Activated naive CD8-positive, alpha-beta T cell treated with anti-CD3 and anti-CD28 coated beads, Interleukin-2, amount 10 ng/mL, durations not matched to agents 7 days and 5 days (primary cell): ENCODE data around the gene ASXL1. TPM values are rescaled to one million over a fixed set of nuclear protein-coding genes. Genes with fewer than 3 reads are reported as not detected.

ENCODE experiments used
- ATAC-seq: fragments of 150-1000 bp; cut with Tn5 transposase; one replicate; pipeline ENCODE4 v1.10.0; 2021; ENCODE audit warnings: low read depth, moderate library complexity
- POLR2A ChIA-PET: fragments of 350-600 bp; sonication (Branson Sonifier 250); formaldehyde crosslinking; loops from one replicate; lab custom pipeline; 2021; ENCODE audit warnings: antibody characterized with exemption; lab: Charles Lee
- DNase-seq: peaks from one replicate; pipeline ENCODE4 v3.0.0; 2021
- H3K27ac Mint-ChIP-seq: one replicate; pipeline ENCODE4 v1.8.0; 2022; ENCODE audit warnings: mild to moderate bottlenecking, mixed read lengths
- H3K27me3 Mint-ChIP-seq: one replicate; pipeline ENCODE4 v1.8.0; 2022; ENCODE audit warnings: mild to moderate bottlenecking, moderate library complexity, mixed read lengths
- H3K36me3 Mint-ChIP-seq: one replicate; pipeline ENCODE4 v1.8.0; 2021; ENCODE audit warnings: mild to moderate bottlenecking, mixed read lengths
- H3K4me1 Mint-ChIP-seq: one replicate; pipeline ENCODE4 v1.8.0; 2021; ENCODE audit warnings: mixed read lengths
- H3K4me3 Mint-ChIP-seq: one replicate; pipeline ENCODE4 v1.8.0; 2022; ENCODE audit warnings: mild to moderate bottlenecking, moderate library complexity, mixed read lengths
- H3K9me3 Mint-ChIP-seq: one replicate; pipeline ENCODE4 v1.8.0; 2021; ENCODE audit warnings: mixed read lengths
- total RNA-seq, 2 experiments: library from RNA; stranded (reverse); gene quantifications; one replicate each; pipeline ENCODE4 v1.2.3, GENCODE V29; 2021

Gene ASXL1
- total RNA-seq, 2 experiments from 2014 or later: 102 to 107 TPM

- H3K4me3 Mint-ChIP-seq: no peak overlapping the region
- no peaks in the 10 kb centered on the region for H3K9me3 Mint-ChIP-seq
- peaks cover 15% of the 10 kb centered on the region for H3K4me1 Mint-ChIP-seq
- DNase-seq: no peak
- no peaks in the 10 kb centered on the region for H3K36me3 Mint-ChIP-seq
- POLR2A ChIA-PET: no interaction called here
- no peaks in the 10 kb centered on the region for H3K27me3 Mint-ChIP-seq
- no peak for ATAC-seq
- no peak overlapping the region for H3K27ac Mint-ChIP-seq
Observed at GRCh38 chr20:32479697-32480171, 121.6 kb downstream of the ASXL1 start.

DNA sequence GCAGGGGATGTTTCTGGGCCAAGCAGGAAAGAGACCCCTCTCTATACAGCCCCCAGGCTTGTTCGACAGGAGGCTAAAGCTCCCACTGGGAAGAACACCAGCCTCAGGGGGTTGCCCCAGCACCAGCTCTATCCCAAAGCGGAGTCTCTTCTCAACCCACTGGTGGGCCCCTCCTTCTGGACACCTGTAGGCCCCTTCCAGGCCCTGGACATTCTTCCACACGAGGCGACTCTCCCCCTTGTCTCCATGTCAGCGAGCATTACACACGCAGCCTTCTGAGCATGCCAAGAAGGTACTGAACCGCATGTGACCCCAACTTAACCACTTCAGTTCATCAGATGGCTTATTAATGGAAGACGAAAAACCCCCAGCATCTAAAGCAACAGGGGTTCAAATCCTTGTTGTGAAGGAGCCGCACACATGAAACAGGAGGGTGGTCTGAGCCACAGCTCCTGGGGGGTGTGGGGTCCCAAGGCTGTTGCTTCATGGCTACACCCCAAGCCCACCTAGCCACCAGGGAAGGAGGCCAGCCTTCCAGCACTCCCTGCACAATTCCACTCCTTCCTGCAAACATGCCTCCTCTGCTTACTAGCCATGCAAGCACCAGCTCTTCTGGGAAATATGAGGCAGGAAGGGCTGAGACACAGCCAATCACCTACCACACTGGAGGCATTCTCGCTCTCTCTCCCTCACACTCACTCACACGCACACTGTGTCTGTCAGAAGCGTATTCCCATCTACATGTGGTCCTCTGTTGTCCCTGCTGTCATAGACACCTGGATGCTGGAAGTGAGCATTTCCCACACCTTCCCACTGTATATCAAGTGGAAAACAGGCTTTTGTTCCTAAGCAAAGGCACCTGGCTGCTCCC is 122.5 kb downstream of the ASXL1 start:
- H3K4me3 Mint-ChIP-seq: no peak overlapping the region
- POLR2A ChIA-PET: no interaction called here
- peaks cover 22% of the 10 kb centered on the region for H3K4me1 Mint-ChIP-seq
- no peaks in the 10 kb centered on the region for H3K27me3 Mint-ChIP-seq
- H3K27ac Mint-ChIP-seq: no peak overlapping the region
- no peaks in the 10 kb centered on the region for H3K36me3 Mint-ChIP-seq
- DNase-seq: no peak
- ATAC-seq: no peak
- H3K9me3 Mint-ChIP-seq: no peaks in the 10 kb centered on the region

- Mint-ChIP-seq H3K4me1 (peaks cover 20% of the 10 kb centered on the region), H3K36me3 (peaks cover 1% of the 10 kb centered on the region), H3K27ac (no peak overlapping the region), H3K9me3 (no peaks in the 10 kb centered on the region), H3K27me3 (no peaks in the 10 kb centered on the region), H3K4me3 (peak overlapping the region; percentile 32)
- DNase-seq (no peak), ATAC-seq (no peak)
- POLR2A ChIA-PET: interaction anchor here (0.7 kb wide), 1 partner anchor 104 kb away, joined by 3 read pairs; the partner anchor contains the start of gene NOL4L
Observed at GRCh38 chr20:32481311-32482142, 123.4 kb downstream of the ASXL1 start.

DNA sequence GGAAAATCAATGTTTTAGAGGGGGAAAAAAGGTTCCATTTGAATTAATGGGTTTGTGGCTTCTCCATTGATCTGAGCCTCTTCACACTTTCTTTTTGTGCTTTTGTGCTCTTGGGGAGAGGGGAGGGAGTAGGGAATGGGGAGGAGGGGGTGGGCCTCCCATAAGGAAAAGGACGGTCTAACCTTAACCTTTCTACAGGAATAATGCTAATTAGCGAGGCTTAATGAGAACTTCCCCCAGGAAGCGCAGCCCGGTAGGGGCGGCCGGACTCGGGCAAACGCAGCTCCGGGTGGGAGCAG is 124.0 kb downstream of the ASXL1 start:
- POLR2A ChIA-PET: no interaction called here
- DNase-seq: no peak
- peaks cover 4% of the 10 kb centered on the region for H3K36me3 Mint-ChIP-seq
- H3K27ac Mint-ChIP-seq: no peak overlapping the region
- no peaks in the 10 kb centered on the region for H3K27me3 Mint-ChIP-seq
- ATAC-seq: no peak
- H3K9me3 Mint-ChIP-seq: no peaks in the 10 kb centered on the region
- peak overlapping the region; percentile 32 for H3K4me3 Mint-ChIP-seq
- H3K4me1 Mint-ChIP-seq: peaks cover 18% of the 10 kb centered on the region

GRCh38 chr20:32482442-32483261 is 124.5 kb downstream of the ASXL1 start:
- peaks cover 18% of the 10 kb centered on the region for H3K4me1 Mint-ChIP-seq
- peak overlapping the region; percentile 69 for H3K4me3 Mint-ChIP-seq
- H3K27ac Mint-ChIP-seq: no peak overlapping the region
- no peaks in the 10 kb centered on the region for H3K9me3 Mint-ChIP-seq
- peak; percentile 7 for ATAC-seq
- POLR2A ChIA-PET: no interaction called here
- H3K27me3 Mint-ChIP-seq: no peaks in the 10 kb centered on the region
- peaks cover 4% of the 10 kb centered on the region for H3K36me3 Mint-ChIP-seq
- DNase-seq: peak; percentile 58

DNA sequence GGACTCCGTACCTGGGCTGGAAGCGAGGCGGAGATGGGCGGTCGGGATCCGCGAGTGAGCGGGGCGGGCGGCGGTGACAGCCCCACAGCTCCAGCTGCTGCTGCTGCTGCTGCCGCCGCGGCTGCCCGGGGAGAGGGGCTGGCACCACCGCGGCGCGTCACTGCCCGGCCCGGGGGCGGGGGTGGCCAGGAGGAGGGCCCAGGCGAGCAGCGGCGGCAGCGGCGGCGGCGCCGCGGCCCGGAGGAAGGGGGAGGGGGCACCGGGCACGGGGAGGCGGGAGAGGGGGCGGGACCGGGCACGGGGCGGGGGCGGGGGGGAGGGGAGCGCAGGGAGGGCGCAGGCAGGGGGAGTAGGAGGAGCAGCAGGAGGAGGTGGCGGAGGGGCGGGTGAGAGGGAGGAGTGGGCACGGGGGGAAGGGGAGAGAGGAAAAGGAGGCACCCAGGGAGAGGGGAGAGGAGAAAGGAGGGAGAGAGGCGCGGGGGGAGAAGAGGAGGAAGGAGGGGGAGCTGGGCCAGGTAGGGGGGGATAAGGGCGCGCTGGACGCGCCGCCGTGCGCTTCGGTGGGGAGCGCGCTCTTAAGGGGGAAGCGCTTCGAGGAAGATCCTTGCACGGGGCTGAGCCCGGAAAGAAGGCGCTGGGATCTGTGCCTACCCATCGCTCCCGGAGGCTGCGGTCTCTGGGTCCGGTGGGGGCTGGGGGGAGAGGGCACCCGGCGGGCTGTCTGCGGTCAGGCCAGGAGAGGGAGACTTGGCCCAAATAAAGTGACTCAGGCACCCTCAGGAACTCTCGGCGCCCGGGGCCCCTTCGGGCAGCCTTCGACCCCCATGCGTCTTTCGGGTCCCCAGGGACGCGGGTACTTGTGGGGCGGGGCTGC is 125.5 kb downstream of the ASXL1 start:
- Mint-ChIP-seq H3K4me3 (peak overlapping the region; percentile 79), H3K9me3 (no peaks in the 10 kb centered on the region), H3K4me1 (peaks cover 16% of the 10 kb centered on the region), H3K27me3 (no peaks in the 10 kb centered on the region), H3K27ac (no peak overlapping the region), H3K36me3 (peaks cover 7% of the 10 kb centered on the region)
- peak; percentile 68 for DNase-seq
- peak; percentile 28 for ATAC-seq
- POLR2A ChIA-PET: interaction anchor here (0.6 to 1.1 kb wide), 3 partner anchors 26 to 125 kb away, joined by 3 to 4 read pairs (median 3); no protein-coding TSS in a partner anchor

- peak overlapping the region; percentile 66 for H3K4me3 Mint-ChIP-seq
- peaks cover 16% of the 10 kb centered on the region for H3K4me1 Mint-ChIP-seq
- no peaks in the 10 kb centered on the region for H3K27me3 Mint-ChIP-seq
- peak; percentile 54 for DNase-seq
- peaks cover 10% of the 10 kb centered on the region for H3K36me3 Mint-ChIP-seq
- ATAC-seq: peak; percentile 1
- no peak overlapping the region for H3K27ac Mint-ChIP-seq
- H3K9me3 Mint-ChIP-seq: no peaks in the 10 kb centered on the region
- POLR2A ChIA-PET: interaction anchor here (0.6 to 1.6 kb wide), 10 partner anchors 8 to 199 kb away, joined by 3 to 5 read pairs (median 3); partner anchors contain the start of gene NOL4L
Observed at GRCh38 chr20:32484225-32484957, 126.3 kb downstream of the ASXL1 start.

GRCh38 chr20:32484958-32485769 is 127.0 kb downstream of the ASXL1 start:
- Mint-ChIP-seq H3K36me3 (peaks cover 12% of the 10 kb centered on the region), H3K9me3 (no peaks in the 10 kb centered on the region), H3K27me3 (no peaks in the 10 kb centered on the region), H3K4me3 (peak overlapping the region; percentile 86), H3K4me1 (peaks cover 15% of the 10 kb centered on the region), H3K27ac (peak overlapping the region; percentile 77)
- DNase-seq (peak; percentile 73), ATAC-seq (peak; percentile 87)
- POLR2A ChIA-PET: interaction anchor here (0.6 to 1.6 kb wide), 8 partner anchors 9 to 200 kb away, joined by 3 to 6 read pairs (median 3); partner anchors contain the start of gene NOL4L

- DNase-seq (no peak), ATAC-seq (no peak)
- Mint-ChIP-seq H3K36me3 (peaks cover 17% of the 10 kb centered on the region), H3K4me3 (no peak overlapping the region), H3K27me3 (no peaks in the 10 kb centered on the region), H3K27ac (peak overlapping the region; percentile 77), H3K4me1 (peaks cover 16% of the 10 kb centered on the region), H3K9me3 (no peaks in the 10 kb centered on the region)
- POLR2A ChIA-PET: interaction anchor here (1.0 to 1.6 kb wide), 5 partner anchors 9 to 201 kb away, joined by 3 to 5 read pairs (median 3); partner anchors contain the start of gene NOL4L
Observed at GRCh38 chr20:32485770-32486478, 127.8 kb downstream of the ASXL1 start.

DNA sequence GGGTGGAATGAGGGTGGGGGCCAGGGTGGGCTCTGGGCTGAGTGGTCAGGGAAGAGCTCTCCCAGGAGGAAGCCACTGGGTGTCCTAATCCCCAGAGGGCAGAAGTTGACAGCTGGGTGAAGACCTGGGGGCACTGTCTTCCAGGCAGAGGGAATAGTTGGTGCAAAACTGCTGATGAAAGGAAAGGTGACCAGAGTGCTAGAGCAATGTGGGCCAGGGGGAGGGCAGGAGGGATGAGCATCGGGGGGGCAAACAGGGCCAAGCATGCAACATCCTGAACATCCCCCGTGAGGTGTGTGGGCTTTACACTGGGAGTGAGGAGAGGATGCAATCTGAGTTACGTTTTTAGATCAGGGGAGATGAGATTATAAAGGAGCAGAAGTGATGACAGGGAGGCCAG is 129.2 kb downstream of the ASXL1 start:
- Mint-ChIP-seq H3K27me3 (no peaks in the 10 kb centered on the region), H3K9me3 (no peaks in the 10 kb centered on the region), H3K27ac (no peak overlapping the region), H3K4me3 (no peak overlapping the region), H3K36me3 (peaks cover 19% of the 10 kb centered on the region), H3K4me1 (peaks cover 19% of the 10 kb centered on the region)
- DNase-seq (no peak), ATAC-seq (no peak)
- POLR2A ChIA-PET: no interaction called here
